HG02943 (cell line): Measurements from ENCODE around the gene ZNF430.
"Not testable (repeated sequence)": the region's sequence is repeated elsewhere in the genome, so short reads cannot be mapped to it uniquely, and the experiment has no call there.

Source experiments
- ATAC-seq: cut with Tn5 transposase; IDR thresholded peaks from one replicate; pipeline ENCODE4 v1.9.1; 2021; ENCODE audit warnings: mild to moderate bottlenecking, low read depth, moderate library complexity; ENCODE audit not compliant: unreplicated experiment

The ZNF430 gene

GRCh38 chr19:21020298-21021227 is at the start of gene ZNF430:
Gene ZNF430, plus strand, starts transcription at chr19:21020657. Its CDS starts 144 bp downstream, at chr19:21020801.
- peak; percentile 97 for ATAC-seq

GRCh38 chr19:20992788-20993187 is 27.7 kb upstream of the ZNF430 start:
- ATAC-seq, result not testable (repeated sequence)

- ATAC-seq, result peak; percentile 65
Measured at GRCh38 chr19:20999731-21000352, 20.6 kb upstream of the ZNF430 start.

GRCh38 chr19:21021238-21021637 is 781 bp downstream of the ZNF430 start:
- ATAC-seq, result not testable (repeated sequence)

GRCh38 chr19:21022996-21023395 is 2.5 kb downstream of the ZNF430 start:
- no peak for ATAC-seq

- no peak for ATAC-seq
Measured at GRCh38 chr19:21023901-21024300, 3.4 kb downstream of the ZNF430 start.

- ATAC-seq, result no peak
Measured at GRCh38 chr19:21028969-21029268, 8.5 kb downstream of the ZNF430 start.

GRCh38 chr19:21045028-21045427 is 24.6 kb downstream of the ZNF430 start:
- ATAC-seq, result no peak

- no peak for ATAC-seq
Measured at GRCh38 chr19:21046489-21046888, 26.0 kb downstream of the ZNF430 start.

GRCh38 chr19:21047716-21048115 is 27.3 kb downstream of the ZNF430 start:
- no peak for ATAC-seq

GRCh38 chr19:21052902-21053301 is 32.4 kb downstream of the ZNF430 start:
- no peak for ATAC-seq

GRCh38 chr19:21065336-21065735 is 44.9 kb downstream of the ZNF430 start:
- no peak for ATAC-seq

- ATAC-seq, result peak; percentile 99
Measured at GRCh38 chr19:21082011-21082975, 61.8 kb downstream of the ZNF430 start, which contains the start of gene ZNF714. Gene ZNF714, plus strand, starts transcription at chr19:21082203. Its CDS starts 16,066 bp downstream, at chr19:21098269.

GRCh38 chr19:21084343-21084742 is 63.9 kb downstream of the ZNF430 start:
- no peak for ATAC-seq

- ATAC-seq, result no peak
Measured at GRCh38 chr19:21087871-21088270, 67.4 kb downstream of the ZNF430 start.

GRCh38 chr19:21092109-21092508 is 71.7 kb downstream of the ZNF430 start:
- no peak for ATAC-seq

GRCh38 chr19:21094347-21095025 is 74.0 kb downstream of the ZNF430 start:
- ATAC-seq, result no peak

- no peak for ATAC-seq
Measured at GRCh38 chr19:21098291-21098690, 77.8 kb downstream of the ZNF430 start.

GRCh38 chr19:21101521-21102242 is 81.2 kb downstream of the ZNF430 start:
- ATAC-seq, result no peak
